ENCODE results near the gene TMEM131. TPM values are rescaled to one million over a fixed set of nuclear protein-coding genes. Genes with fewer than 3 reads are reported as not detected.

The TMEM131 gene
- total RNA-seq, 4 donors from 2014 or later = 78.4 to 86.4 (median 80.5) TPM

DNA sequence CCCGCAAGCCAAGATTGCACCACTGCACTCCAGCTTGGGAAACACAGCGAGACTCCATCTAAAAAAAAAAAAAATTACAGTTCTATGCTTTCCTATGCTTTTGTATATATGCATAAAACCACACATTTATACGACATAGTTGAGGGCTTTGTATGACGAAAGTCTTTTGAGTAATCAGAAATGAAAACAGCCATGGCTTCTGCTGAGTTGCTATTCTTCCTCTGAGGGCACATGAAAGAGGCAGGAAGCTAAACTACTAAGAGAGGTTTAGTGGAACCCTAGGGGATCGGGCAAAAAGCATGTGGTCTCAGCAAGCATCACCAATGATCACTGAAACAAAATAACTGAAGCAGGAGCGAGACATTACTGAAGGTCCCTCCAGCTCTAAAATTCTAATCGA is 182.8 kb downstream of the TMEM131 start:
- no peak overlapping the region for H3K4me3 ChIP-seq
- intact Hi-C loops (cut with DNase I; ENCODE audit: low total_unique reads) = no loop called here
- WGBS, 2 donors (ENCODE audit: low coverage in 1 of 2) = 91 to 93% methylated on average over 7 of the region's 7 CpGs
- H3K27me3 ChIP-seq = no peaks in the 10 kb centered on the region
- no peak for TF ChIP-seq POLR2AphosphoS5 (IDR thresholded peaks at IDR 0.05)
- TF ChIP-seq, protein P1, sequence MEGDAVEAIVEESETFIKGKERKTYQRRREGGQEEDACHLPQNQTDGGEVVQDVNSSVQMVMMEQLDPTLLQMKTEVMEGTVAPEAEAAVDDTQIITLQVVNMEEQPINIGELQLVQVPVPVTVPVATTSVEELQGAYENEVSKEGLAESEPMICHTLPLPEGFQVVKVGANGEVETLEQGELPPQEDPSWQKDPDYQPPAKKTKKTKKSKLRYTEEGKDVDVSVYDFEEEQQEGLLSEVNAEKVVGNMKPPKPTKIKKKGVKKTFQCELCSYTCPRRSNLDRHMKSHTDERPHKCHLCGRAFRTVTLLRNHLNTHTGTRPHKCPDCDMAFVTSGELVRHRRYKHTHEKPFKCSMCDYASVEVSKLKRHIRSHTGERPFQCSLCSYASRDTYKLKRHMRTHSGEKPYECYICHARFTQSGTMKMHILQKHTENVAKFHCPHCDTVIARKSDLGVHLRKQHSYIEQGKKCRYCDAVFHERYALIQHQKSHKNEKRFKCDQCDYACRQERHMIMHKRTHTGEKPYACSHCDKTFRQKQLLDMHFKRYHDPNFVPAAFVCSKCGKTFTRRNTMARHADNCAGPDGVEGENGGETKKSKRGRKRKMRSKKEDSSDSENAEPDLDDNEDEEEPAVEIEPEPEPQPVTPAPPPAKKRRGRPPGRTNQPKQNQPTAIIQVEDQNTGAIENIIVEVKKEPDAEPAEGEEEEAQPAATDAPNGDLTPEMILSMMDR (IDR thresholded peaks at IDR 0.05) = no peak
- no peak for TF ChIP-seq POLR2A (IDR thresholded peaks at IDR 0.05)
- TF ChIP-seq EP300 (IDR thresholded peaks at IDR 0.05; ENCODE audit: low read depth) = no peak
- peaks cover 0 to 57% (median 18%) of the 10 kb centered on the region in 4 donors for H3K36me3 ChIP-seq
- H3K9me3 ChIP-seq = no peaks in the 10 kb centered on the region
- no peaks in the 10 kb centered on the region for H3K4me1 ChIP-seq
- no peak for DNase-seq
- in situ Hi-C loops (cut with MboI; ENCODE audit: low pct_ligation_motif_present in 1 of 4, low pct_unique_long_range_greater_than_20kb in 1 of 4, low sequenced_read_pairs in 3 of 4) = loop anchor here in 3 of 4 donors (25.0 kb wide), 3 partner anchors 374 to 574 kb away; no protein-coding TSS in a partner anchor
- no peak overlapping the region for H3K27ac ChIP-seq

DNA sequence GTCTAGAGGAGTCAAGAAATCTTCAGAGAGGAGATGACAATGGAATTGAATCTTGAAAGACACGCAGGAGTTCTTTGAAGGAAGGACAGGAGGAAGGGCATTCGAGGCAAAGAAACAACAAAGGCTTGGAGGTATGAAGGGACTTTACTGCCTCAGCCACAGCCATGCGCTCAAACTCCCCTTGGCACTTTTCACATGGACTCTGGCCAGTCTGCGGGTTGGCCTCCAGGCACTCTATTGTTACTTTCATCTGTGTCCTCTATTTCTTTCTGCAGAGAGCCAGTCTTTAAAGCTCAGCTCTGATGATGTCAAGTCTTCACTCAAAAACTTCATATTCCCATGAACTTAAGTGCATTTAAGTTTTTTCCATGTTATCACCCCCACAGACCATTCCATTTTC is 186.9 kb downstream of the TMEM131 start:
- H3K27ac ChIP-seq = no peak overlapping the region
- no peak overlapping the region for H3K4me3 ChIP-seq
- in situ Hi-C loops (cut with MboI; ENCODE audit: low pct_ligation_motif_present in 1 of 4, low pct_unique_long_range_greater_than_20kb in 1 of 4, low sequenced_read_pairs in 3 of 4) = loop anchor here (5.0 to 25.0 kb wide), 5 partner anchors 378 to 578 kb away; no protein-coding TSS in a partner anchor
- WGBS, 2 donors (ENCODE audit: low coverage in 1 of 2) = 84 to 90% methylated on average over 4 of the region's 4 CpGs
- TF ChIP-seq, protein P1 (IDR thresholded peaks at IDR 0.05) = no peak
- TF ChIP-seq POLR2AphosphoS5 (IDR thresholded peaks at IDR 0.05) (no peak), EP300 (IDR thresholded peaks at IDR 0.05; ENCODE audit: low read depth) (no peak), POLR2A (IDR thresholded peaks at IDR 0.05) (no peak)
- H3K36me3 ChIP-seq = peaks cover 0 to 40% (median 17%) of the 10 kb centered on the region in 4 donors
- peaks cover 0 to 2% (median 0%) of the 10 kb centered on the region in 4 donors for H3K4me1 ChIP-seq
- intact Hi-C loops (cut with DNase I; ENCODE audit: low total_unique reads) = no loop called here
- no peak for DNase-seq
- no peaks in the 10 kb centered on the region for H3K27me3 ChIP-seq
- no peaks in the 10 kb centered on the region for H3K9me3 ChIP-seq

DNA sequence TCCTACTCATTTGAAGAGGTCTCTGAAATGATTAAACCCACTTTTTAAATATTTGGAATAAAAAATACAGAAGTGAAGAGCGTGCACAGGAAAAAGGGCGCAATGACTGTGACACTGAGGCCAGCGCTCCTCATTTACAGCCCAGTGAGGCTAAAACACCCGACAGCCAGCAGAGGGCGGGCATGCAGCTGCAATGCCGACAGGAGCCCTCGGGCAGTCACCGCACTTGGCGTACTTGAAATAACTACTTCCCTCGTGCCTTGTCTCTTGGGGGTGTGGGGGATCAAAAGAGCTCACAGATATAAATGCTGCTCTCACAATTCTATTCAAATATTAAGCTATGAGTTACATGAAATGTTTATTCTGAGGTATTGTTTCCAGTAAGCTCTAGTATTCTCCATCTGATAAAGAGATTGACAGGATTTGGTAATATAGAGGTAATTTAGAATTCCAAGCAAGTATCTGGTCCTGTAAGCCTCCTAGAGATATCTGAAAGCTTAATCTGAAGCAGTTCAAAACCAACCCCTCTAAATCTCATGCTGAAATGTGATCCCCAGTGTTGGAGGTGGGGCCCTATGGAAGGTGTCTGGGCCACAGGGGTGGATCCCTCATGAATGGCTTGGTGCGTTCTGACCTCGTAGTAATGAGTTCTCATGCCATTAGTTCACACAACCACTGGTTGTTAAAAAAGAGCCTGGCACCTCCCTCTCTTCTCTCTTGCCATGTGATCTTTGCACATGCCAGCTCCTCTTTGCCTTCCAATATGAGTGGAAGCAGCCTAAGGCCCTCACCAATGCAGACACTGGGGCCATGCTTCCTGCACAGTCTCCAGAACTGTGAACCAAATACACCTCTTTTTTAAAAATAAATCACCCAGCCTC is 188.8 kb downstream of the TMEM131 start:
- in situ Hi-C loops (cut with MboI; ENCODE audit: low pct_ligation_motif_present in 1 of 4, low pct_unique_long_range_greater_than_20kb in 1 of 4, low sequenced_read_pairs in 3 of 4) (loop anchor here (5.0 to 25.0 kb wide), 5 partner anchors 380 to 580 kb away; no protein-coding TSS in a partner anchor), intact Hi-C loops (cut with DNase I; ENCODE audit: low total_unique reads) (no loop called here)
- Histone ChIP-seq H3K36me3 (peaks cover 0 to 39% (median 15%) of the 10 kb centered on the region in 4 donors), H3K9me3 (no peaks in the 10 kb centered on the region), H3K27me3 (no peaks in the 10 kb centered on the region), H3K27ac (no peak overlapping the region), H3K4me1 (peaks cover 0 to 2% (median 0%) of the 10 kb centered on the region in 4 donors), H3K4me3 (no peak overlapping the region)
- WGBS, 2 donors (ENCODE audit: low coverage in 1 of 2) = 19 to 23% methylated on average over 11 to 12 of the region's 12 CpGs
- peak; percentile 86 for DNase-seq
- no peak for TF ChIP-seq POLR2A (IDR thresholded peaks at IDR 0.05)
- TF ChIP-seq, protein P1 (IDR thresholded peaks at IDR 0.05) = peak; percentile 88 to 95 (median 91)
- TF ChIP-seq POLR2AphosphoS5 (IDR thresholded peaks at IDR 0.05) = peak in 1 of 3 donors; percentile 8

DNA sequence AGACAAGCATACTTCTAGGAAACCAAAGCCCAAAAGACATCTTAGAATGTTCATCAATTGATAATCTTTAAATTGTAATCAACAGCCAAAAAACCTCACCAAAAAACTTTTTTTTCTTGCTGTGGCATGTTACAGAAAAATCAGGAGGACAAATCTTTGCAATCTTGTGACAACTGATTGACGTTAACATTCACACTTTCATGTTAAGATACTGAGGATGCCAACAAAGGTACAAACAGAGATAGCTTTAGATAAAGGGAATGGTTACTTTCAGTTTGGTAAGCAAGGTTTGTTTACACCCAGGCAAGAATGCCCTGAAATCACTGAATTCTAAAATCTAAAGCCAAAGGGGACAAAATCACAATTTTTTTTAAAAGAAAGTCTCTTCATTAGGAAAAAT is 190.0 kb downstream of the TMEM131 start:
- in situ Hi-C loops (cut with MboI; ENCODE audit: low pct_ligation_motif_present in 1 of 4, low pct_unique_long_range_greater_than_20kb in 1 of 4, low sequenced_read_pairs in 3 of 4) = loop anchor here (5.0 to 25.0 kb wide), 5 partner anchors 382 to 582 kb away; no protein-coding TSS in a partner anchor
- H3K4me3 ChIP-seq = no peak overlapping the region
- peaks cover 0 to 2% (median 0%) of the 10 kb centered on the region in 4 donors for H3K4me1 ChIP-seq
- peaks cover 0 to 43% (median 15%) of the 10 kb centered on the region in 4 donors for H3K36me3 ChIP-seq
- DNase-seq = no peak
- no peaks in the 10 kb centered on the region for H3K9me3 ChIP-seq
- intact Hi-C loops (cut with DNase I; ENCODE audit: low total_unique reads) = loop anchor here (2.0 kb wide), 1 partner anchor 577 kb away; no protein-coding TSS in a partner anchor
- H3K27ac ChIP-seq = no peak overlapping the region
- no peaks in the 10 kb centered on the region for H3K27me3 ChIP-seq
- 73 to 83% methylated on average over 1 of the region's 1 CpG for WGBS, 2 donors (ENCODE audit: low coverage in 1 of 2)
- no peak for TF ChIP-seq POLR2A (IDR thresholded peaks at IDR 0.05)
- no peak for TF ChIP-seq EP300 (IDR thresholded peaks at IDR 0.05; ENCODE audit: low read depth)
- TF ChIP-seq POLR2AphosphoS5 (IDR thresholded peaks at IDR 0.05) = no peak
- TF ChIP-seq, protein P1 (IDR thresholded peaks at IDR 0.05) = no peak

Measured in transverse colon (tissue), 4 donors.